ENCODE data around the gene ACOT4.
"Not testable (repeated sequence)": the region's sequence is repeated elsewhere in the genome, so short reads cannot be mapped to it uniquely, and the experiment has no call there.

Gene ACOT4

GRCh38 chr14:73630009-73630780, 38.5 kb downstream of the ACOT4 start:
- no peak for DNase-seq (ENCODE audit: low read depth in 2 of 2, low spot score in 1 of 2)

GRCh38 chr14:73633116-73634010, 41.7 kb downstream of the ACOT4 start:
- DNase-seq (ENCODE audit: low read depth in 2 of 2, low spot score in 1 of 2): peak in 1 of 2 donors; percentile 28

GRCh38 chr14:73634011-73634833, 42.5 kb downstream of the ACOT4 start:
- no peak for DNase-seq (ENCODE audit: low read depth in 2 of 2, low spot score in 1 of 2)

GRCh38 chr14:73636355-73636754, 44.7 kb downstream of the ACOT4 start:
- DNase-seq (ENCODE audit: low read depth in 2 of 2, low spot score in 1 of 2): not testable (repeated sequence)

- no peak for DNase-seq (ENCODE audit: low read depth in 2 of 2, low spot score in 1 of 2)
Measured at GRCh38 chr14:73637830-73638229, 46.2 kb downstream of the ACOT4 start.

- no peak for DNase-seq (ENCODE audit: low read depth in 2 of 2, low spot score in 1 of 2)
Measured at GRCh38 chr14:73640796-73641365, 49.2 kb downstream of the ACOT4 start.

DNA sequence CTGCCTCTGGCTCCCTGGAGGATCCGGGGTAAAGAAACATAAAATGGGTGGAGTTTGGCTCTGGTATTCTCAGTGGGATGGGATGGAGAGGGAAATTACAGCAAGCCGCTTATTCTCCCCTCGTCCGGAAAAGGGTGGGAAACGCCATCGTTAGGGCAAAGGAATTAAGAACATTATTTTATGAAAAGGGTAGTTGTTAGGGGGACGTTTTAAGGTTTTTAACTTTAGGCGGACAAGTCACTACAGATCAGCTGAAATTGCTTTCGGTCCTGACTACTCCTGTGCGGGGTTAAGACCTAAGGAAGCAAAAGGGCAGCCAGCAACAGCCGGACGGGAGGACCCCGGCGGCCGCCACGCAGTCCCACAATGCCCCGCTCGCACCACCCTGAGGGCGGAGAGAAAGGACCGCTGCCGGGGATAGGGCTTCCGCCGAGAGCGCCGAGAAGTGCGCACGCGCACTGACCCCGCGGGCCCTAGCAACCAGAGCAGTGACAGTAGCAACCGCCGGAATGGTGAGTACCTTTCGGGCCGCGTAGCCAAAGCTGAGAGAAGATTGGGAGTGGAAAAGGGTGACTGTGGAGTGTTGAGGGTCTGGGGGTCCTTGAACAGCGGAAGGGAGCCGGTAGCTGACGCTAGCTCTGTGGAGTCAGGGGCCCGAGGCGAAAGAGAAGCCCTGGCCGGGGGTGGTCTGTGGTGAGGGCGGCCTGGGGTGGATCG, 53.0 kb downstream of the ACOT4 start, which contains the start of gene DNAL1:
Gene DNAL1 (plus strand): TSS at position 456 of the 717 bp plus-strand sequence. CDS start 54 bp downstream, at position 510.
- peak; percentile 72 to 84 for DNase-seq (ENCODE audit: low read depth in 2 of 2, low spot score in 1 of 2)

DNA sequence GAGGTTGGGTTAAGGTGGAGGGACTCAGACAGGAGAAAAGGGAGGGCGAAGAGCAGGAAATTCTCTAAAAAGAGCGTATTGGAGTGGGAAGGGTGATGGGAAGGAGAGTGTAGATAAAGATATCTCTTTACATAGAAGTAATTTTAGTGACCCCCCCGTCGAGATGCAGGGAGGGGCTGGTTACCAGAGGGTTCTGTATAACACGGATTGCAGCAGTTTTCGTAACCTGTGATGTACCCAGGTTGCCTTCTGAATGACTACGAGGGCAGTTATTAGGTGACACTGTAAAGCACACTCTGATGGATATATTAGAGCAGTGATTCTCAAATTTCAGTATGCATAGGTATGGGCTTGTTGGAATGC, 53.6 kb downstream of the ACOT4 start:
- no peak for DNase-seq (ENCODE audit: low read depth in 2 of 2, low spot score in 1 of 2)
